Measurements from ENCODE around the gene TNRC6B.

TNRC6B gene

GRCh38 chr22:40285513-40285912 lies 107.8 kb downstream of the TNRC6B start:
- ChIA-PET POLR2A (no interaction called here), CTCF (no interaction called here)

GRCh38 chr22:40289991-40290459 lies 112.3 kb downstream of the TNRC6B start:
- POLR2A ChIA-PET = no interaction called here
- DNase-seq (ENCODE audit: extremely low spot score) = no peak
- CTCF ChIA-PET = no interaction called here
- no peak for TF ChIP-seq TARDBP (IDR thresholded peaks at IDR 0.05)

More at GRCh38 chr22:40285513-40285912, 107.8 kb downstream of the TNRC6B start:
- no peak for TF ChIP-seq BHLHE40 (IDR thresholded peaks at IDR 0.05; ENCODE audit: borderline replicate concordance)
- TF ChIP-seq CTBP1 (IDR thresholded peaks at IDR 0.05; ENCODE audit: borderline replicate concordance) = no peak
- TF ChIP-seq ARNT (IDR thresholded peaks at IDR 0.05) = no peak
- no peak for TF ChIP-seq NFRKB (IDR thresholded peaks at IDR 0.05)
- no peak for TF ChIP-seq L3MBTL2 (conservative IDR thresholded peaks at IDR 0.05)
- no peak for TF ChIP-seq LEF1 (IDR thresholded peaks at IDR 0.05; ENCODE audit: borderline replicate concordance)
- no peak for DNase-seq (ENCODE audit: extremely low spot score)

- DNase-seq (ENCODE audit: extremely low spot score) = no peak
- CTCF ChIA-PET = no interaction called here
- POLR2A ChIA-PET = no interaction called here
Observed at GRCh38 chr22:40290516-40290915, 112.8 kb downstream of the TNRC6B start.

GRCh38 chr22:40294696-40295095 lies 117.0 kb downstream of the TNRC6B start:
- ChIA-PET CTCF (no interaction called here), POLR2A (no interaction called here)
- no peak for DNase-seq (ENCODE audit: extremely low spot score)
- TF ChIP-seq FOXM1 (IDR thresholded peaks at IDR 0.05; ENCODE audit: borderline replicate concordance) (no peak), FOXA1 (IDR thresholded peaks at IDR 0.05) (no peak), ARNT (IDR thresholded peaks at IDR 0.05) (no peak), SUZ12 (IDR thresholded peaks at IDR 0.05) (no peak), HDGF (IDR thresholded peaks at IDR 0.05; ENCODE audit: borderline replicate concordance) (no peak), LEF1 (IDR thresholded peaks at IDR 0.05; ENCODE audit: borderline replicate concordance) (no peak), BHLHE40 (IDR thresholded peaks at IDR 0.05; ENCODE audit: borderline replicate concordance) (no peak), SP1 (IDR thresholded peaks at IDR 0.05) (no peak), ZNF384 (IDR thresholded peaks at IDR 0.05) (no peak), CTBP1 (IDR thresholded peaks at IDR 0.05; ENCODE audit: borderline replicate concordance) (no peak), L3MBTL2 (conservative IDR thresholded peaks at IDR 0.05) (no peak), ELF4 (IDR thresholded peaks at IDR 0.05) (no peak)

More at GRCh38 chr22:40290516-40290915, 112.8 kb downstream of the TNRC6B start:
- TF ChIP-seq HDGF (IDR thresholded peaks at IDR 0.05; ENCODE audit: borderline replicate concordance) (no peak), L3MBTL2 (conservative IDR thresholded peaks at IDR 0.05) (no peak), LEF1 (IDR thresholded peaks at IDR 0.05; ENCODE audit: borderline replicate concordance) (no peak), CTBP1 (IDR thresholded peaks at IDR 0.05; ENCODE audit: borderline replicate concordance) (no peak)

- no peak for TF ChIP-seq L3MBTL2 (conservative IDR thresholded peaks at IDR 0.05)
- POLR2A ChIA-PET = no interaction called here
- CTCF ChIA-PET = no interaction called here
- no peak for DNase-seq (ENCODE audit: extremely low spot score)
Observed at GRCh38 chr22:40300316-40300715, 122.6 kb downstream of the TNRC6B start.

- TF ChIP-seq NFRKB (IDR thresholded peaks at IDR 0.05) (no peak), FOXK2 (IDR thresholded peaks at IDR 0.05) (no peak), FOXA1 (IDR thresholded peaks at IDR 0.05) (no peak), CTBP1 (IDR thresholded peaks at IDR 0.05; ENCODE audit: borderline replicate concordance) (no peak), TARDBP (IDR thresholded peaks at IDR 0.05) (no peak), HDGF (IDR thresholded peaks at IDR 0.05; ENCODE audit: borderline replicate concordance) (no peak), SP1 (IDR thresholded peaks at IDR 0.05) (no peak), ZNF384 (IDR thresholded peaks at IDR 0.05) (no peak), BHLHE40 (IDR thresholded peaks at IDR 0.05; ENCODE audit: borderline replicate concordance) (no peak), SUZ12 (IDR thresholded peaks at IDR 0.05) (no peak), LEF1 (IDR thresholded peaks at IDR 0.05; ENCODE audit: borderline replicate concordance) (no peak), FOXM1 (IDR thresholded peaks at IDR 0.05; ENCODE audit: borderline replicate concordance) (no peak), L3MBTL2 (conservative IDR thresholded peaks at IDR 0.05) (no peak), ARNT (IDR thresholded peaks at IDR 0.05) (no peak), ELF4 (IDR thresholded peaks at IDR 0.05) (no peak), PKNOX1 (IDR thresholded peaks at IDR 0.05) (no peak)
- ChIA-PET CTCF (interaction anchor here (0.6 kb wide), 1 partner anchor 305 kb away, joined by 3 read pairs; no protein-coding TSS in a partner anchor), POLR2A (no interaction called here)
- no peak for DNase-seq (ENCODE audit: extremely low spot score)
Observed at GRCh38 chr22:40300884-40301672, 123.4 kb downstream of the TNRC6B start.

GRCh38 chr22:40302149-40302548 lies 124.4 kb downstream of the TNRC6B start:
- ChIA-PET POLR2A (no interaction called here), CTCF (no interaction called here)

GRCh38 chr22:40305625-40306024 lies 127.9 kb downstream of the TNRC6B start:
- no peak for DNase-seq (ENCODE audit: extremely low spot score)
- no peak for TF ChIP-seq HDGF (IDR thresholded peaks at IDR 0.05; ENCODE audit: borderline replicate concordance)
- TF ChIP-seq ZNF384 (IDR thresholded peaks at IDR 0.05) = no peak
- no peak for TF ChIP-seq CTBP1 (IDR thresholded peaks at IDR 0.05; ENCODE audit: borderline replicate concordance)
- TF ChIP-seq LEF1 (IDR thresholded peaks at IDR 0.05; ENCODE audit: borderline replicate concordance) = no peak
- ChIA-PET CTCF (no interaction called here), POLR2A (no interaction called here)

More at GRCh38 chr22:40302149-40302548, 124.4 kb downstream of the TNRC6B start:
- TF ChIP-seq SP1 (IDR thresholded peaks at IDR 0.05) = no peak
- TF ChIP-seq FOXM1 (IDR thresholded peaks at IDR 0.05; ENCODE audit: borderline replicate concordance) = no peak
- no peak for DNase-seq (ENCODE audit: extremely low spot score)

Data from HEK293T (cell line).